T-helper 22 cell (primary cell): Measurements from ENCODE around the gene MR1.

ENCODE experiments used
- DNase-seq: peaks from one replicate; pipeline ENCODE4 v3.0.0-alpha.2; 2020; ENCODE audit warnings: low read depth

Gene MR1

DNA sequence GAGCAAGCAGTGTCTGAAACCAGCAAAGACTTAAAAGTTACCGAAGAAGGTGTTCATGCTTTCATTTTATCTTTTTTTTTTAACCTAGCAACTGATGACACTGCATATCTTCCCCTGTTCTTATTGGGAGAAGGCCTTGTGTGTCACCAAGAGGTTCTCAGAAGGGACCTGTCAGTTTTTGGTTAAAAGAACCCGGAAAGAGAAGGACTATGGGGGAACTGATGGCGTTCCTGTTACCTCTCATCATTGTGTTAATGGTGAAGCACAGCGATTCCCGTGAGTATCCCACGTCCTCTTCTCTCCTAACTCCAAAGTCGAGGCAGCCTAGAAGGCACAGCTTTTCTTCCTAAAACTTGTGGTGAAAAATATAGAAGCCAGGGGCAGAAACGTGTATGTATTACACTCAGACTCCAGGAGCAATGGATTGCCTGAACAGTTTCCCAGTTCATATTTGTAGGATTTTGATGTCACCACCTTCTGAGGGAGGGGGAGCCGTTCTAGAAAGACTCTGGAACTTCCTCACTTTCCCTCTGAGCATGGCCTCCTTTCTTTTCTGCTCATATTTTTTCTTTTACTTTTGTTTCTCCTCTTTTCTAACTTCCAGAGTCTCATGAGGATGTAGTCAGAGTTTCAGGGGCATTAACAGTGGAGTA lies at the start of gene MR1:
MR1 (plus strand) TSS at position 185 of the 653 bp plus-strand sequence; CDS start at position 210, 25 bp downstream.
- peak; percentile 32 for DNase-seq

GRCh38 chr1:180988253-180988752 lies 45.5 kb upstream of the MR1 start:
- DNase-seq, result no peak

DNA sequence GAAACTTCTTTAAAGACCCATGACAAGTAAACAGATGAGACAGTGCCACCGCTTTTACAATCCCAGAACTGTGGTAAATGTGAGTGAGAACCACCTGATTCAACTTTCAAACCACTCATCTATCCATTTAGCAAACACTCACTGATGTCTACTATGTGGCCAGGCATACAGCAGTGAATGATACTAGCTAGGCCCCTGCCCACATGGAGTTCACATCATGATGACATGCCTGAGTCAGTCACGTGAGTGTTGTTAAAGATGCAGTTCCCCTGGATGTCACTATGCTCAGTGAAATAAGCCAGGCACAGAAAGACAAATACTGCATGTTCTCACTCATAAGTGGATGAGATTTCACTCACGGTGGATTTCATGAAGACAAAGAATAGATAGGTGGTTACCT lies 39.5 kb upstream of the MR1 start:
- DNase-seq, result no peak

GRCh38 chr1:180997843-180998504 lies 35.8 kb upstream of the MR1 start:
- no peak for DNase-seq

DNA sequence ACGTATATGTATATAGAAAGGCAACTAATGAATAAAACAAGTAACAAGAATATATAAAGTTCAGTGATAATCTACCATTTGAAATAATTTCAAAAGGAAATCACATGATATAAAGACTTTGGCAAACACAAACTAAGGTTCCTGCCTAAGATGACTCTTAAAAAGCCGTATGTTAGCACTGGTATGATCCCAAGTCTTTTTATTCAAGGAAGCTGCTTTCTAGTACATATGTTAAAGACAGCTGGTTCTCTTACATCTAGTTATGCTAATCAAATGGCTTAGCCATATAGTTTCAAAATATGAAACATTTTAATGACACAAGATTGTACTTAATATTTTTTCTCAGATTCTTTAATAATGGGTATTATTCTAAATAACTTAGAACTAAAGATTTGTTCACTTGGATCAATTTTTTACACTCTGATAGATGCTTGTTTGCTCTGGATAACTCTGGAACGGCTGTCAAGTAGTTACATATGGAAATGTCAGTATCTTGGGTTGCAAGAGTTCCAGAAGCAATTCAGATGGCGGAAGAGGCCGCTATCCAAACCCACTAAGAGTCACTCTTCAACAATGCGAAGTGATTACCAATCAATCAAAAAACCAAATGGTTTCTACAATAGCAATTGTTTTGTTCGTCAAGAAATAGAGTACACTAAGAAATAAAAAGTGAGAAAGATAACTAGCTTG lies 32.5 kb upstream of the MR1 start:
- DNase-seq, result no peak

DNA sequence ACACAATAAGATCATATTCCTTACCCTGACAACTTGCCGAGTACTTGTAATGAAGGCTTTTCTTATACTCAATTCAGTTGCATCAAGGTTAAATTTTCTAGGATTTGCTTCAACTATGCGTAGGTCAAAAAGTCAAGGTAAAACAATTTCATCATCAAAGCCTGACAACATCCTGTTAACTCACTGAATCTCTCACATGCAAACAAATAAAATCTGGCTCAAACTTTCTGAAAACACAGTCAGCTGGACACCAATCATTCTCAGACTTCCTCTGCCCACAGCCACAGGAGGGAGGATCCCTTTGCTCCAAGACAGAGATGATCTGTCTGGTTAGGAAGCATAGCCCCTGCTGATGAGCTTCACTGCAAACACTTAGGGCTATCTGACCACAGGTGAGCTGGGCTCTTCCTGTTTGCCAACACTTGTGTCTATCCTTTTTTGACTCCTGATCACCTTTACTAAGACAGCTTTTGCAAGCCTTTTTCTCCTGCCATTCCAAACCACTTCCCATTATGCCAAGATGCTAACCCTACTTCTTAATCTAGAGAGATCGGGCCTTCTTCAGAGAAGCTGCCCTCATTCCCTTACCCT lies 31.1 kb upstream of the MR1 start:
- no peak for DNase-seq

DNA sequence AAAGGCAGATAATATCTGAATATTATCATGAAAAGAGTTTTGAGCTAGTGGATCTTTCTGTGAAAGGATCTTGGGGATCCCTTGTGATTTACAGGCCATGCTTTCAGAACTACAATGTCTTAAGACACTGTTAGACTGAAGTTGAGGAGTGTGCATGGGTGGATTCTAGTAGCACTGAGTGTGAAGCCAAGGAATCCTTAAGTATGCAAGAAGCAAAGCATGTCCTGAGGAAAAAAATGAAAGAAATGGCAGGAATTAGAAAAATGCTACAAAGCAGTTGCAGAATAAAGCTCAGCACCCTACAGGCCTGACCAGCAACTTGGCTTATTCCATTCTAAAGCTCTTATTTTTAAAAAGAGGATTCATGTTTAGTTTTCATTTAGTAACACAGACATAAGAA lies 23.0 kb upstream of the MR1 start:
- DNase-seq, result no peak

GRCh38 chr1:181011301-181012202 lies 22.2 kb upstream of the MR1 start:
- DNase-seq, result no peak

DNA sequence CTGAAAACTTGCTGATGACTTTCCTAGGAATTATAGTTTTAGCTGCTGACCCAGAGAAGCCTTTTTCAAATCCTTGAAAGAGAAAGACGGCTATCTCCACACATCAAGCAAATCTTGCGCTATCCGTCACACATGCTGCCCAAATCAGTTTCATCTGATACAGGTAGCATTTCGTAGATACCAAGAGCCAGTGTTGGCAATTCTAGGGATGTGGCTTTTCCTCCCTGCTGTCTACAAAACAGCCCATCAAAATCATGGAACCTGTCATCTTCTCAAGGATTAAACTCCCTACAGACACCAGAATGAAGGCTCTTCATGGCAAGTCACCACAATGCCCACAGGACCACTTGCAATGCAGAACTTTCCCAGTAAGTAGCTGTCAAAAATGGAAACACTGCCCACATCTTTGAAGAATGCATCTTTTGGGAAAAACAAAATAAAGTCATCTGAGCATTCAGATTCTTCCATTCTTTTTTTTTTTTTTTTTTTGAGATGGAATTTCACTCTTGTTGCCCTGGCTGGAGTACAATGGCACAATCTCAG lies 21.5 kb upstream of the MR1 start:
- no peak for DNase-seq

GRCh38 chr1:181013144-181013543 lies 20.6 kb upstream of the MR1 start:
- no peak for DNase-seq

GRCh38 chr1:181014477-181015250 lies 19.1 kb upstream of the MR1 start:
- DNase-seq, result no peak

DNA sequence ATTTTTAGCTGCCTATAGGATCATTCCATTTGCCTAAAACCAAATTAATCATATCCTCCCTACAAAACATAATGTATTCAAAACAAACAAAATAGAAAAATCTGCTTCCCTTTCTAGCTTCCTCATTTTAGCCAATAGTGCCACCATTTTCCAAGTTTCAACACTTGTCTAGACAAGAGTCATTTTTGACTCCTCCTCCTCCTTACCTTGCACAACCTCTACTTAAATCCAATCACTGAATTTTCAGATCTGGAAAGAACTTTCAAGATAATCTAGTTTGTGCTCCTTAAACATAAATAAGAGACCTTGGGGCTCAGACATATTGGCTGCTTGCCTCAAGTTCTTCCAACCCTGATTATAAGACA lies 18.6 kb upstream of the MR1 start:
- DNase-seq, result no peak

- DNase-seq, result no peak
These were observed 17.2 kb upstream of the MR1 start for GRCh38 chr1:181016563-181016962.

- no peak for DNase-seq
These were observed 14.7 kb upstream of the MR1 start for GRCh38 chr1:181018901-181019681.

DNA sequence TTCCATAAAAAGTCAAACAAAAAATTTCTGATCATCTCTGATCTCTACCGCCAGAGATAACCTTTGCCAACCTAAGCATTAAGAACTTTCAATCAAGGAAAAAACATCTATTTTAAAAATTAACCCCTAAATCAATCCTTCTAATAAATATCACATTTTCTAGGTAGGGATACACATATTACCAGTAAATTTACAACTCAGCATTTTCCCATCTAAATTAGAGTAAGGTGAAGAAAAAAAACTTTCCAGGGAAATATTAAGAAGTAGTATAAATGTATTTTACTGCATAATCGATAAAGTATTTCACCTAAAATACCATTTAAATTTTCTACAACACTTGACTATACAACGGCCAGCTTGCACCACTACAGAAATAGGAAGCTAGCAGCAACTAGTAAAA lies 12.6 kb upstream of the MR1 start:
- no peak for DNase-seq

GRCh38 chr1:181021811-181022434 lies 11.9 kb upstream of the MR1 start:
- peak; percentile 50 for DNase-seq

- no peak for DNase-seq
These were observed 10.3 kb upstream of the MR1 start for GRCh38 chr1:181023265-181024057.

DNA sequence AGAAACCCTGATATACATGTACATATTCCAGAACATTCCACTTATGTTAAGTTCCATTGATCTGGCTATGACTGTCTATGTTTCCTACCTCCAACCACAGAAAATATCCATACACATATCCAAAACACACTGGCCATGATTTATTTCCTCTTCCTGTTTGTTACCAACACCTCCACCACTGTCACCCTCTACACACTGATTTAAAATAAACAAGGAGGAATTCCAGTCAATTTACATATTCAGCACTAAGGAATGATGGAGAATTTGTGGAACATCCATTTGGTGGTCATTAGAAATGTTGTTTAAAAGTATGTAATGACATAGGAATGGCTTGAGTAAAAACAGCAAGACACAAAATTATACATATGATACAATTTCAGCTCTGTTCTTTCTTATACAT lies 5.6 kb upstream of the MR1 start:
- DNase-seq, result no peak

- DNase-seq, result no peak
These were observed 5.2 kb upstream of the MR1 start for GRCh38 chr1:181028615-181029014.
